ENCODE data around the gene SPESP1.

The SPESP1 gene

GRCh38 chr15:68992696-68993095, 62.4 kb downstream of the SPESP1 start:
- DNase-seq (ENCODE audit: low read depth): no peak
- TF ChIP-seq, protein P1, sequence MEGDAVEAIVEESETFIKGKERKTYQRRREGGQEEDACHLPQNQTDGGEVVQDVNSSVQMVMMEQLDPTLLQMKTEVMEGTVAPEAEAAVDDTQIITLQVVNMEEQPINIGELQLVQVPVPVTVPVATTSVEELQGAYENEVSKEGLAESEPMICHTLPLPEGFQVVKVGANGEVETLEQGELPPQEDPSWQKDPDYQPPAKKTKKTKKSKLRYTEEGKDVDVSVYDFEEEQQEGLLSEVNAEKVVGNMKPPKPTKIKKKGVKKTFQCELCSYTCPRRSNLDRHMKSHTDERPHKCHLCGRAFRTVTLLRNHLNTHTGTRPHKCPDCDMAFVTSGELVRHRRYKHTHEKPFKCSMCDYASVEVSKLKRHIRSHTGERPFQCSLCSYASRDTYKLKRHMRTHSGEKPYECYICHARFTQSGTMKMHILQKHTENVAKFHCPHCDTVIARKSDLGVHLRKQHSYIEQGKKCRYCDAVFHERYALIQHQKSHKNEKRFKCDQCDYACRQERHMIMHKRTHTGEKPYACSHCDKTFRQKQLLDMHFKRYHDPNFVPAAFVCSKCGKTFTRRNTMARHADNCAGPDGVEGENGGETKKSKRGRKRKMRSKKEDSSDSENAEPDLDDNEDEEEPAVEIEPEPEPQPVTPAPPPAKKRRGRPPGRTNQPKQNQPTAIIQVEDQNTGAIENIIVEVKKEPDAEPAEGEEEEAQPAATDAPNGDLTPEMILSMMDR (conservative IDR thresholded peaks at IDR 0.05; ENCODE audit: control insufficient read depth, insufficient read depth, low read depth, low read length): no peak
- H3K4me3 ChIP-seq (ENCODE audit: control insufficient read depth, low read depth, low read length): no peak overlapping the region

GRCh38 chr15:68993276-68993675, 63.0 kb downstream of the SPESP1 start:
- TF ChIP-seq, protein P1 (conservative IDR thresholded peaks at IDR 0.05; ENCODE audit: control insufficient read depth, insufficient read depth, low read depth, low read length): no peak
- H3K4me3 ChIP-seq (ENCODE audit: control insufficient read depth, low read depth, low read length): no peak overlapping the region

GRCh38 chr15:68994149-68994548, 63.8 kb downstream of the SPESP1 start:
- TF ChIP-seq, protein P1 (conservative IDR thresholded peaks at IDR 0.05; ENCODE audit: control insufficient read depth, insufficient read depth, low read depth, low read length): no peak
- DNase-seq (ENCODE audit: low read depth): peak; percentile 33
- H3K4me3 ChIP-seq (ENCODE audit: control insufficient read depth, low read depth, low read length): no peak overlapping the region

More at GRCh38 chr15:68993276-68993675, 63.0 kb downstream of the SPESP1 start:
- no peak for DNase-seq (ENCODE audit: low read depth)

- DNase-seq (ENCODE audit: low read depth): no peak
- no peak overlapping the region for H3K4me3 ChIP-seq (ENCODE audit: control insufficient read depth, low read depth, low read length)
- TF ChIP-seq, protein P1 (conservative IDR thresholded peaks at IDR 0.05; ENCODE audit: control insufficient read depth, insufficient read depth, low read depth, low read length): no peak
Observed at GRCh38 chr15:68994981-68995761, 64.8 kb downstream of the SPESP1 start.
